HG03139 (cell line): ENCODE results near the gene GCDH.

Experiments used
- ATAC-seq: cut with Tn5 transposase; IDR thresholded peaks from one replicate; pipeline ENCODE4 v1.9.1; 2021; ENCODE audit not compliant: unreplicated experiment

Gene GCDH

DNA sequence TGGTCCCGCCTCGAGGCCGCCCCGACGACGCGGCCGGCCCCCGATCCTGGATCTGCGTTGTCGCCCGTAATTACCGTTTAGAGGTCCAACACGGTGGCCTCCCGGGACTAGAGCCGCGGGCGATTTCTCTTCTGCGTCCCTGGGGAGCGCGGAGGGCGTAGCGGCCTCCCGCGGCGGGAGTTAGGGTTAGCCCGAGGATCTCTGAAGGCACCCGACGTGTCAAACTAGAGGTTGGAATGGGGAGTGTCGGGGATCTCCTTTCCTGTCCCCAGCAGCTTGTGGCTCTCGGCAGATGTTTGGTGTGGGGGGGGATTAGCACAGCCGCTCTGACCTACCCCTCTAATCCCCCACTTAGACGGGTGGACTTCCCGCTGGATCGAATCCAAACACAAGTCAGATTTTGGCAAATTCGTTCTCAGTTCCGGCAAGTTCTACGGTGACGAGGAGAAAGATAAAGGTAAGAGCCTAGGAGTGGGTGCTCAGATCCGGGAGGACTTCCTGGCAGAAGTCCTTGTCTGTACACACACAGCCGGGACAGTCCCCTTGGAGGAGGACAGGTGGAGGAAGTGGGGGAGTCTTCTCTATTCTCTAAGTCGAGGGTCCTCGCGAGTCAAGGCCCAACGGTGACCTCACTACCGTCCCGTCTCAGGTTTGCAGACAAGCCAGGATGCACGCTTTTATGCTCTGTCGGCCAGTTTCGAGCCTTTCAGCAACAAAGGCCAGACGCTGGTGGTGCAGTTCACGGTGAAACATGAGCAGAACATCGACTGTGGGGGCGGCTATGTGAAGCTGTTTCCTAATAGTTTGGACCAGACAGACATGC is 48.0 kb downstream of the GCDH start:
- ATAC-seq: no peak

DNA sequence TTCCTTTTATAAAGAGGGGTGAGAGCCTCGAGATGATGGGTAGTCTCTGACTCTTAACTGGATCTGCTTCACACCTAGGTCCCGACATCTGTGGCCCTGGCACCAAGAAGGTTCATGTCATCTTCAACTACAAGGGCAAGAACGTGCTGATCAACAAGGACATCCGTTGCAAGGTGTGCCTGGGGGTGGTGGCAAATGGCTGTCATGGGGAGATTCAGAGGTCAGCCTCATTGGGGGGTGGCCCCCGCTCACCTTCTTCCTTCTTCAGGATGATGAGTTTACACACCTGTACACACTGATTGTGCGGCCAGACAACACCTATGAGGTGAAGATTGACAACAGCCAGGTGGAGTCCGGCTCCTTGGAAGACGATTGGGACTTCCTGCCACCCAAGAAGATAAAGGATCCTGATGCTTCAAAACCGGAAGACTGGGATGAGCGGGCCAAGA is 49.0 kb downstream of the GCDH start:
- ATAC-seq: no peak

DNA sequence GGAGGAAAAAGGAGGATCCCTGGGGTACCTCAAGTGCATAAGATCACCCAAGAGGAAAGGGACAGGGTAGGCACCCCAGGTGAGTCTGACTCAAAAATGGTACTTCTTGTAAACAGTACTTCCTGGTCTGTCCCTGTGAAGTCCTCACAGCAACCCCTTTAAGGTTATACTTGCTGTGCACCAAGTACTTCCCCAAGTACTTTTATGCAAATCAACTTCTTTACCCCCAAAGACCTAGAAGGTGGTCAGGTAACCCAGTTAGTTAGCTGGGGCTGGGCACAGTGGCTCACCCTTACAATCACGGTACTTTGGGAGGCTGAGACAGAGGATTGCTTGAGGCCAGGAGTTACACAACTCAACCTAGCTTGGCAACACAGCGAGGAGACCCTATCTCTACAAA is 49.9 kb downstream of the GCDH start:
- ATAC-seq: no peak

DNA sequence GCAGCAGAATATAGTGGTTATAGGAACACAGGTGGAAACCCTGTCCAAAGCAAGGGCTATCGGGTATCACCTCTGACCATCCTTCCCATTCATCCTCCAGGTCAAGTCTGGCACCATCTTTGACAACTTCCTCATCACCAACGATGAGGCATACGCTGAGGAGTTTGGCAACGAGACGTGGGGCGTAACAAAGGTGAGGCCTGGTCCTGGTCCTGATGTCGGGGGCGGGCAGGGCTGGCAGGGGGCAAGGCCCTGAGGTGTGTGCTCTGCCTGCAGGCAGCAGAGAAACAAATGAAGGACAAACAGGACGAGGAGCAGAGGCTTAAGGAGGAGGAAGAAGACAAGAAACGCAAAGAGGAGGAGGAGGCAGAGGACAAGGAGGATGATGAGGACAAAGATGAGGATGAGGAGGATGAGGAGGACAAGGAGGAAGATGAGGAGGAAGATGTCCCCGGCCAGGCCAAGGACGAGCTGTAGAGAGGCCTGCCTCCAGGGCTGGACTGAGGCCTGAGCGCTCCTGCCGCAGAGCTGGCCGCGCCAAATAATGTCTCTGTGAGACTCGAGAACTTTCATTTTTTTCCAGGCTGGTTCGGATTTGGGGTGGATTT is 52.6 kb downstream of the GCDH start:
- no peak for ATAC-seq

DNA sequence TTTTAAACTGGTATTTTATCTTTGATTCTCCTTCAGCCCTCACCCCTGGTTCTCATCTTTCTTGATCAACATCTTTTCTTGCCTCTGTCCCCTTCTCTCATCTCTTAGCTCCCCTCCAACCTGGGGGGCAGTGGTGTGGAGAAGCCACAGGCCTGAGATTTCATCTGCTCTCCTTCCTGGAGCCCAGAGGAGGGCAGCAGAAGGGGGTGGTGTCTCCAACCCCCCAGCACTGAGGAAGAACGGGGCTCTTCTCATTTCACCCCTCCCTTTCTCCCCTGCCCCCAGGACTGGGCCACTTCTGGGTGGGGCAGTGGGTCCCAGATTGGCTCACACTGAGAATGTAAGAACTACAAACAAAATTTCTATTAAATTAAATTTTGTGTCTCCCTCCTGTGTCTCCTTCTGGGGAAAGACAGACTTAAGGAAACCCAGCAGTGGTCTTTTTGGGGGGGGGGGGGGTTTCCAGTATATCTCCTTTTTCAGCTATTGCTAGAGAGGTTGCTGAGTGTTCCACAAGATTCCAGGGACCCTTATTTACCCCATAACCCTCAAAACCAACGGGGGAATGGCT is 53.2 kb downstream of the GCDH start:
- ATAC-seq: no peak

DNA sequence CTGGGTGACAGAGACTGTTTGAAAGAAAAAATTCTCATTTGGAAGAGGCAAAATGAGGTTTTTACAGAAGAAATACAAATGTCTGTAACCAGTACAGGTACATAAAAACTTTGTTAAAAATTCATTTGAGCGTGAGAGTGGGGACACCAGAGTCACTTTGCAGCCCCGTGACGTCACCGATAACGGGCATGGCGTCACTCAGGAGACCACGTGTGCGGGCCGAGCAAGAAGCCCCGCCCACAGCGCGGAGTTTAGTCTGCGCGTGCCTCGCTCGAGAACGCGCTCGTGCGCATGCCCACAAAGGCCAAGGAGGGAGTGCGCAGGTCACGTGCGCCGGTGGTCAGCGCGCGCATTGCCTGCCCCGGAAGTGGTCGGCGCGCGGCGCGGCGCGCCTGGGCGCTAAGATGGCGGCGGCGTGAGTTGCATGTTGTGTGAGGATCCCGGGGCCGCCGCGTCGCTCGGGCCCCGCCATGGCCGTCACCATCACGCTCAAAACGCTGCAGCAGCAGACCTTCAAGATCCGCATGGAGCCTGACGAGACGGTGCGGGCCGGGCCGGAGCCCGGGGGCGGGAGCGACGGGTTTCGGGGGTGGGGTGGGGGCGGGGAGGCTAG is 54.6 kb downstream of the GCDH start, which contains the start of gene RAD23A:
RAD23A (plus strand) TSS at position 384 of the 613 bp plus-strand sequence; CDS start at position 471, 87 bp downstream.
- peak; percentile 72 for ATAC-seq

DNA sequence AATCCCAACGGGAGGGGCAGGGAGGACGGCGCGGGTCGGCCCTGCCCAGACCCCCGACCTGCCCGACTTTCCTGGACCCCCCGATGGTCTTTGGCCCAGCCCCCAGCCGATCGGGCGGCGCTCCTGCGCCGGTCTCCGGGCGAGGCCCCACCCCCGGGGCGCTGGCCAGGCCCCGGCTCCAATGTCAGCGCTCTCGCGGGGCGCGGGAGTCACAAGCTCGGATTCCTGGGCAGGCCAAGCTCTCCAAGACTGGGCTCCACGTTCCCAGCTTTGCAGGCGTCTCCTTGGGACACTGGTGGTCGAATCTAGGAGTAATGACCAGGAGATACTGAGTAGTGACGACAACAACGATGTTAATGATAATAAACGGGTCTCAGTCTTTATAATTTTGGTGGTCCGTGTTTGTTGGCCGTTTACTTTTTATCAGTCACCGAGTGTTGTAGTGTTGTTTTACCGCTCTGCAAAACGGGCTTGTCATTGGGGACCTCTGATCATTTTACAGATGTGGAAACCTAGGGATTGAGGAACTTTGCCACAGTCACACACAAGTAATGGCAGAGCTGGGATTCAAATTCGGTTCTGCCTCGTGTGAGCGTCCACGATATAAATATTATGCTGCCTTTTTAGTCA is 55.2 kb downstream of the GCDH start:
- ATAC-seq: peak; percentile 17

DNA sequence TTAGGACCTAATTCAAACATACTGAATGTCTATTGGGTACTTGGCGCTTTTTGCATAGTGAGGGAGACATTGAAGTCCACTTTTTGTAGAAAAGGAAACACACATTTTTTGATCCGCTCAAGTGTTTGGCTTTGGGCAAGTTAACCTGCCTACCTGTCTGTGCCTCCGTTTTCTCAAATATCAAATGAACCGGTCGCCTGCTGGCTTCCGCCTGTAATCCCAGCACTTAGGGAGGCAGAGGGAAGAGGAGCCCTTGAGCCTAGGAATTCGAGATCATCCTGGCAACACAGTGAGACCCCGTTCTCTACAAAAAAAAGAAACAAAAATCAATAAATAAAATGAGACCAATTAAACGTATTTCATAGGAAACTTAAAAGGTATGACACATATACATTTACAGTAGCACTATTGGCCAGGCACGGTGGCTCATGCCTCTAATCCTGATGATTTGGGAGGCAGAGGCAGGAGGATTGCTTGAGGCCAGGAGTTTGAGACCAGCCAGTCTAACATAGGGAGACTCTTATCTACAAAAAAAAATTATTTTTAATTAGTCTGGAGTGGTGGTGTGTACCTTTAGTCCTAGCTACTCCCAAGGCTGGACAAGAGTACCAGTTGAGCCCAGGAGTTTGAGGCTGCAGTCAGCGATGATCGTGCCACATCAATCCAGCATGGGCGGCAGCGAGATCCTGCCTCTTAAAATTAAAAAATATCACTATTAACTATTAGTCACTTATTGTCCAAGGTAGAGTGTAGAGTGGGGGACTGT is 56.0 kb downstream of the GCDH start:
- ATAC-seq: no peak

DNA sequence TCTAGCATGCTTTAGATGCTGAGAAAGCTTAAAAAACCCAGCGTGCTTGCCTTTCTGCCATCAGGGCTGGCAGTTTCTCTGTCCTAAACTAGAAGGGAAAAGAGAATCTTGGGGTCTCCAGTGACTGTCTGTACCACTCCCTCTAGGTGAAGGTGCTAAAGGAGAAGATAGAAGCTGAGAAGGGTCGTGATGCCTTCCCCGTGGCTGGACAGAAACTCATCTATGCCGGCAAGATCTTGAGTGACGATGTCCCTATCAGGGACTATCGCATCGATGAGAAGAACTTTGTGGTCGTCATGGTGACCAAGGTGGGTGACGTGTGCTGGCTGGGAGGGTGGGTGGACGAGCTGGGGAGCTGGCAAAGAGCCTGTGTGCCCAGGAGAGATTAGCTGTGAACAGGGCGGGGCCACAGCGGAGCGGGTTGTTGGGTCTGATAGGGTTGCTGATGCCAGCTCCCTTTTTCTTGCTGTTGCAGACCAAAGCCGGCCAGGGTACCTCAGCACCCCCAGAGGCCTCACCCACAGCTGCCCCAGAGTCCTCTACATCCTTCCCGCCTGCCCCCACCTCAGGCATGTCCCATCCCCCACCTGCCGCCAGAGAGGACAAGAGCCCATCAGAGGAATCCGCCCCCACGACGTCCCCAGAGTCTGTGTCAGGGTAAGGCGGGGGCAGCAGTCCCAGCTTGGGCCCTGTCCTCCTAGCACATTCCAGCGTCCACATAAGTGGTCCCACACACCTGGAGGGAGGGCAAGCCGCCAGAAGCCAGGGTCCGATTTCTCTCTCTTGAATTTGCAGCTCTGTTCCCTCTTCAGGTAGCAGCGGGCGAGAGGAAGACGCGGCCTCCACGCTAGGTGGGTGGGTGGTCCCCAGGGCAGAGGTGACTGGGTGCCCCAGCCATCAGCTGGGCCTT is 57.0 kb downstream of the GCDH start:
- ATAC-seq: no peak

DNA sequence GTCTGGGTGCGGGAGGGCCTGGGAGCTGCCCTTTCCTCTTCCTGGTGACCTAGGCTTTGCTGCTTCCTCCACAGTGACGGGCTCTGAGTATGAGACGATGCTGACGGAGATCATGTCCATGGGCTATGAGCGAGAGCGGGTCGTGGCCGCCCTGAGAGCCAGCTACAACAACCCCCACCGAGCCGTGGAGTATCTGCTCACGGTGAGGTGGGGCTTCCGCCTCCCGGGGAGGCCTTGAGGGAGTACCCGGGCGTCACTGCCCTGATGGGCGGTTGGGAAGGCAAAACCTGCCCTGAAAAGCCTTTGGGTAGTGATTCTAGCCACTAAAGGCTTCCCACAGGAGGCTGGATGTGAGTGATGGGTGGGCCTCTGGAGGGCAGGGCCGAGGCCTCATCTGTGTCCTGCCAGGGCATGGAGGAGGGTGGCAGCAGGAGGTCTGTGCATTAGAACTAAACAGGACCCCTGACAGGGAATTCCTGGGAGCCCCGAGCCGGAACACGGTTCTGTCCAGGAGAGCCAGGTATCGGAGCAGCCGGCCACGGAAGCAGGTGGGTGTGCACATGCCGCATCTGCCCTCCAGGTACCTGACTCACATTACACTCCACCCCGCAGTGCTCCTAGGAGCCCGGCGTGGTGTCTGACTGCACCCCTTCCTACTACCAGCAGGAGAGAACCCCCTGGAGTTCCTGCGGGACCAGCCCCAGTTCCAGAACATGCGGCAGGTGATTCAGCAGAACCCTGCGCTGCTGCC is 57.8 kb downstream of the GCDH start:
- ATAC-seq: no peak
